HG03342 (cell line): Measurements from ENCODE around the gene CMYA5.
"Not testable (repeated sequence)": the region's sequence is repeated elsewhere in the genome, so short reads cannot be mapped to it uniquely, and the experiment has no call there.

Experiments used
- ATAC-seq: cut with Tn5 transposase; IDR thresholded peaks from one replicate; pipeline ENCODE4 v1.9.1; 2021; ENCODE audit warnings: mild to moderate bottlenecking, moderate library complexity; ENCODE audit not compliant: unreplicated experiment

CMYA5 gene

GRCh38 chr5:79702606-79703380 lies 13.2 kb downstream of the CMYA5 start:
- ATAC-seq, result no peak

GRCh38 chr5:79703381-79703645 lies 13.7 kb downstream of the CMYA5 start:
- ATAC-seq, result no peak

- no peak for ATAC-seq
Measured at GRCh38 chr5:79704553-79704952, 14.9 kb downstream of the CMYA5 start.

- ATAC-seq, result no peak
Measured at GRCh38 chr5:79705632-79706031, 16.0 kb downstream of the CMYA5 start.

- not testable (repeated sequence) for ATAC-seq
Measured at GRCh38 chr5:79706317-79706716, 16.7 kb downstream of the CMYA5 start.

GRCh38 chr5:79707535-79707934 lies 17.9 kb downstream of the CMYA5 start:
- no peak for ATAC-seq

GRCh38 chr5:79712741-79713140 lies 23.1 kb downstream of the CMYA5 start:
- ATAC-seq, result no peak

- ATAC-seq, result no peak
Measured at GRCh38 chr5:79713727-79714126, 24.1 kb downstream of the CMYA5 start.

GRCh38 chr5:79716839-79717238 lies 27.2 kb downstream of the CMYA5 start:
- no peak for ATAC-seq

- no peak for ATAC-seq
Measured at GRCh38 chr5:79720096-79720495, 30.5 kb downstream of the CMYA5 start.

GRCh38 chr5:79727451-79728355 lies 38.1 kb downstream of the CMYA5 start:
- ATAC-seq, result no peak

GRCh38 chr5:79728396-79728795 lies 38.8 kb downstream of the CMYA5 start:
- ATAC-seq, result no peak

GRCh38 chr5:79729679-79730078 lies 40.0 kb downstream of the CMYA5 start:
- no peak for ATAC-seq

- no peak for ATAC-seq
Measured at GRCh38 chr5:79730564-79730963, 40.9 kb downstream of the CMYA5 start.

- no peak for ATAC-seq
Measured at GRCh38 chr5:79731775-79732174, 42.1 kb downstream of the CMYA5 start.

- no peak for ATAC-seq
Measured at GRCh38 chr5:79736528-79737514, 47.2 kb downstream of the CMYA5 start.

- no peak for ATAC-seq
Measured at GRCh38 chr5:79738349-79738748, 48.7 kb downstream of the CMYA5 start.

- ATAC-seq, result no peak
Measured at GRCh38 chr5:79742549-79743136, 53.0 kb downstream of the CMYA5 start.

- no peak for ATAC-seq
Measured at GRCh38 chr5:79743846-79744605, 54.4 kb downstream of the CMYA5 start.

- no peak for ATAC-seq
Measured at GRCh38 chr5:79745255-79745654, 55.6 kb downstream of the CMYA5 start.
